ENCODE results near the gene SYCE1. TPM values are rescaled to one million over a fixed set of nuclear protein-coding genes. Genes with fewer than 3 reads are reported as not detected.

SYCE1 gene
- total and polyA plus RNA-seq, 2 of the 4 experiments (the other 2 are of a cell fraction), result not detected

DNA sequence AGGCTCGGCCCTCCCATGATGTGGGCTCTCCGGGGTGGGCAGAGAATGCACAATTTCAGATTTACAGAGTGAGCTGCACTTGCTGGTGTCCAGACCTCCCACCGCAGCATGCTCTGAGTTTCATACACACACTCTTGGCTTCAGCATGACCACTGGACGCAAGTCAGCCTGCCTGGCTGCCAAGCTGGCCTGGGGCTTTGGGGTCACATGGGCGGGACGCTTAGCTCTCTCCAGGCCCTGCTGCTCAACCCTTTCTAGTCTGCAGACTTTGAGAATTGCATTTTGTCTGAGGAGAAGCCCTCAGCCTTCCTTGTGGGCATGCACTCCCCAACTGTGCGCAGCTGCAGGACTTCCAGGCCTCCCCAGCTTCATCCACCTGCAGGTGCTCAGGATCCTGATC, 32.5 kb downstream of the SYCE1 start:
- WGBS, 2 experiments (ENCODE audit: extremely low coverage in 2 of 2, insufficient read length in 1 of 2), result 47% methylated on average over 4 of the region's 7 CpGs; no CpG with 5 or more reads in 1 of the 2 experiments
- Histone ChIP-seq H2AFZ (replicated peaks; ENCODE audit: low read length, poor library complexity) (no peak overlapping the region), H2BK120ac (ENCODE audit: low read depth, low read length) (no peak overlapping the region), H3K4me2 (ENCODE audit: low read depth, low read length) (no peak overlapping the region), H3K18ac (ENCODE audit: low read depth, low read length) (no peak overlapping the region), H3K23ac (ENCODE audit: low read depth, low read length) (no peak overlapping the region), H3K4me1 (ENCODE audit: control insufficient read depth, insufficient read depth, low read length) (no peaks in the 10 kb centered on the region), H4K91ac (ENCODE audit: insufficient read depth, low read depth, low read length) (no peak overlapping the region), H3K36me3 (ENCODE audit: control insufficient read depth, insufficient read depth, low read length) (no peaks in the 10 kb centered on the region), H3K27me3 (ENCODE audit: control insufficient read depth, insufficient read depth, low read length) (peaks cover 29% of the 10 kb centered on the region), H3K27ac (ENCODE audit: insufficient read depth, low read length) (no peak overlapping the region), H2BK20ac (ENCODE audit: low read depth, low read length) (no peak overlapping the region), H4K5ac (ENCODE audit: low read depth, low read length) (no peak overlapping the region), H3K4ac (ENCODE audit: low read depth, low read length) (no peak overlapping the region), H2BK15ac (ENCODE audit: low read depth, low read length) (no peak overlapping the region), H3K14ac (replicated peaks; ENCODE audit: low read depth, low read length) (no peak overlapping the region), H3K9me1 (ENCODE audit: insufficient read depth, low read length) (no peaks in the 10 kb centered on the region), H3K56ac (ENCODE audit: extremely low read depth, insufficient read depth, low read length) (no peak overlapping the region), H2AK9ac (replicated peaks; ENCODE audit: low read depth, low read length, poor library complexity) (no peak overlapping the region), H4K20me1 (ENCODE audit: insufficient read depth, low read length) (no peaks in the 10 kb centered on the region), H3K4me3 (ENCODE audit: insufficient read depth, low read depth, low read length) (no peak overlapping the region), H2BK5ac (ENCODE audit: low read depth, low read length, poor library complexity, severe bottlenecking) (no peak overlapping the region), H2AK5ac (ENCODE audit: low read depth, low read length) (no peak overlapping the region), H3K9ac (ENCODE audit: low read depth, low read length) (no peak overlapping the region), H3K79me1 (ENCODE audit: low read depth in 1 of 2, low read length in 2 of 2) (no peaks in the 10 kb centered on the region), H4K8ac (ENCODE audit: low read depth in 2 of 2, low read length in 2 of 2) (no peak overlapping the region), H3K9me3 (ENCODE audit: control insufficient read depth, insufficient read depth, low read length) (no peaks in the 10 kb centered on the region)
- no peak for ATAC-seq (ENCODE audit: low read depth)
- POLR2A ChIA-PET (ENCODE audit: unreplicated experiment), result no interaction called here
- in situ Hi-C loops (cut with MboI; ENCODE audit: low sequenced_read_pairs), result no loop called here
- intact Hi-C loops (cut with micrococcal nuclease), result no loop called here
- no peak for DNase-seq
- TF ChIP-seq RAD21 (IDR thresholded peaks at IDR 0.05; ENCODE audit: low read length) (no peak), CHD1 (IDR thresholded peaks at IDR 0.05; ENCODE audit: low read depth, low read length) (no peak), FOS (IDR thresholded peaks at IDR 0.05; ENCODE audit: low read depth, low read length) (no peak)
- TF ChIP-seq, protein P1, sequence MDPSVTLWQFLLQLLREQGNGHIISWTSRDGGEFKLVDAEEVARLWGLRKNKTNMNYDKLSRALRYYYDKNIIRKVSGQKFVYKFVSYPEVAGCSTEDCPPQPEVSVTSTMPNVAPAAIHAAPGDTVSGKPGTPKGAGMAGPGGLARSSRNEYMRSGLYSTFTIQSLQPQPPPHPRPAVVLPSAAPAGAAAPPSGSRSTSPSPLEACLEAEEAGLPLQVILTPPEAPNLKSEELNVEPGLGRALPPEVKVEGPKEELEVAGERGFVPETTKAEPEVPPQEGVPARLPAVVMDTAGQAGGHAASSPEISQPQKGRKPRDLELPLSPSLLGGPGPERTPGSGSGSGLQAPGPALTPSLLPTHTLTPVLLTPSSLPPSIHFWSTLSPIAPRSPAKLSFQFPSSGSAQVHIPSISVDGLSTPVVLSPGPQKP (IDR thresholded peaks at IDR 0.05; ENCODE audit: borderline replicate concordance, low read depth, low read length), result no peak
- TF ChIP-seq, protein P2, sequence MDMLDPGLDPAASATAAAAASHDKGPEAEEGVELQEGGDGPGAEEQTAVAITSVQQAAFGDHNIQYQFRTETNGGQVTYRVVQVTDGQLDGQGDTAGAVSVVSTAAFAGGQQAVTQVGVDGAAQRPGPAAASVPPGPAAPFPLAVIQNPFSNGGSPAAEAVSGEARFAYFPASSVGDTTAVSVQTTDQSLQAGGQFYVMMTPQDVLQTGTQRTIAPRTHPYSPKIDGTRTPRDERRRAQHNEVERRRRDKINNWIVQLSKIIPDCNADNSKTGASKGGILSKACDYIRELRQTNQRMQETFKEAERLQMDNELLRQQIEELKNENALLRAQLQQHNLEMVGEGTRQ (IDR thresholded peaks at IDR 0.05; ENCODE audit: low read depth, low read length), result no peak
- TF ChIP-seq, protein P3, sequence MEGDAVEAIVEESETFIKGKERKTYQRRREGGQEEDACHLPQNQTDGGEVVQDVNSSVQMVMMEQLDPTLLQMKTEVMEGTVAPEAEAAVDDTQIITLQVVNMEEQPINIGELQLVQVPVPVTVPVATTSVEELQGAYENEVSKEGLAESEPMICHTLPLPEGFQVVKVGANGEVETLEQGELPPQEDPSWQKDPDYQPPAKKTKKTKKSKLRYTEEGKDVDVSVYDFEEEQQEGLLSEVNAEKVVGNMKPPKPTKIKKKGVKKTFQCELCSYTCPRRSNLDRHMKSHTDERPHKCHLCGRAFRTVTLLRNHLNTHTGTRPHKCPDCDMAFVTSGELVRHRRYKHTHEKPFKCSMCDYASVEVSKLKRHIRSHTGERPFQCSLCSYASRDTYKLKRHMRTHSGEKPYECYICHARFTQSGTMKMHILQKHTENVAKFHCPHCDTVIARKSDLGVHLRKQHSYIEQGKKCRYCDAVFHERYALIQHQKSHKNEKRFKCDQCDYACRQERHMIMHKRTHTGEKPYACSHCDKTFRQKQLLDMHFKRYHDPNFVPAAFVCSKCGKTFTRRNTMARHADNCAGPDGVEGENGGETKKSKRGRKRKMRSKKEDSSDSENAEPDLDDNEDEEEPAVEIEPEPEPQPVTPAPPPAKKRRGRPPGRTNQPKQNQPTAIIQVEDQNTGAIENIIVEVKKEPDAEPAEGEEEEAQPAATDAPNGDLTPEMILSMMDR (conservative IDR thresholded peaks at IDR 0.05; ENCODE audit: low read depth, low read length), result no peak
- dilution Hi-C loops (cut with HindIII; ENCODE audit: low sequenced_read_pairs, unreplicated experiment), result no loop called here
- CTCF ChIA-PET, result no interaction called here
- no TSS peak for BruUV-seq (replicated peaks)
